Heart right ventricle (tissue), 16 donors: ENCODE results near the gene UBE4B. TPM values are rescaled to one million over a fixed set of nuclear protein-coding genes. Genes with fewer than 3 reads are reported as not detected.
"Not testable (repeated sequence)": the region's sequence is repeated elsewhere in the genome, so short reads cannot be mapped to it uniquely, and the experiment has no call there.

Experiments used
- ATAC-seq, 8 donors: fragments of 200-7000 bp; cut with Tn5 transposase; one replicate each; pipeline ENCODE4 v1.9.1; 2020; ENCODE audit warnings: mild to moderate bottlenecking in 8 of 8, moderate library complexity in 8 of 8, moderate number of reproducible peaks in 1 of 8
- DNase-seq, 2 donors: peaks; one replicate each; pipeline ENCODE4 v3.0.0-alpha.2; 2020
- H3K27ac ChIP-seq, 10 donors: fragments of 200-600 bp; sonication (generic) in 2 of 10; one replicate each; pipeline versions ENCODE4 v1.5.0 to v1.8.0; 2020 to 2022; ENCODE audit warnings: mild to moderate bottlenecking in 3 of 10
- H3K27me3 ChIP-seq, 7 donors: fragments of 200-600 bp; one replicate each; pipeline ENCODE4 v1.8.0; 2021 to 2022; ENCODE audit warnings: mild to moderate bottlenecking in 2 of 7
- H3K36me3 ChIP-seq, 9 donors: fragments of 200-600 bp; sonication (generic) in 1 of 9; one replicate each; pipeline versions ENCODE4 v1.5.0 to v1.8.0; 2020 to 2022; ENCODE audit warnings: mild to moderate bottlenecking in 2 of 9
- H3K4me1 ChIP-seq, 9 donors: fragments of 200-600 bp; sonication (generic) in 1 of 9; one replicate each; pipeline versions ENCODE4 v1.5.0 to v1.8.0; 2020 to 2022; ENCODE audit warnings: mild to moderate bottlenecking in 4 of 9
- H3K4me3 ChIP-seq, 10 donors: fragments of 200-600 bp; sonication (generic) in 2 of 10; one replicate each; pipeline versions ENCODE4 v1.5.0 to v1.8.0; 2020 to 2022; ENCODE audit warnings: mild to moderate bottlenecking in 7 of 10, moderate library complexity in 2 of 10
- H3K9me3 ChIP-seq, 11 donors: fragments of 200-600 bp in 10 of 11; sonication (generic) in 2 of 11; one replicate each; pipeline versions ENCODE4 v1.5.0 to v1.8.0; 2013 to 2022; ENCODE audit warnings: mild to moderate bottlenecking in 2 of 11, control low read depth in 1 of 11, moderate library complexity in 1 of 11
- WGBS, 2 donors: extraction: QIAGEN DNeasy Blood & Tissue Kit; methylation state at CpG; one replicate each; pipeline ENCODE4 v1.1.7; 2013; ENCODE audit warnings: inconsistent platforms in 1 of 2; 5-methylcytosine and 5-hydroxymethylcytosine counted together
- intact Hi-C, 10 donors: fragments of 100-400 bp; cut with DNase I; formaldehyde crosslinking; loops; one replicate each; pipeline versions ENCODE4 v1.11.1 to v1.14.2; 2022
- polyA plus RNA-seq, 2 donors: library from polyadenylated mRNA; stranded (reverse); fragments of 200-250 nt; gene quantifications; one replicate each; pipeline ENCODE4 v1.2.3, GENCODE V29; 2013
- total RNA-seq, 10 donors: library from RNA; stranded (reverse); fragmentation: NEBNext Ultra II Directional in 3 of 10; extraction: Animal tissue kit (Norgen Biotek cat#: 25700) in 3 of 10; gene quantifications; one replicate each; pipeline versions ENCODE4 v1.2.1 to v1.2.4, GENCODE V29; 2021 to 2023
- TF ChIP-seq, protein P1 (sequence below), 9 donors: fragments of 200-600 bp; sonication (generic) in 2 of 9; IDR thresholded peaks; one replicate each; pipeline versions ENCODE4 v1.5.0 to v1.8.0; 2021 to 2022; ENCODE audit warnings: antibody characterized with exemption in 9 of 9, mild to moderate bottlenecking in 5 of 9, moderate library complexity in 1 of 9
- donor health status: Arrhythmogenic right ventricular cardiomyopathy.
- donor health status: ischemic (EF 13 %, LVEDD 7.1; RV severe dilation, severe dysfunction).
- donor health status: healthy with polysubstance abuse.
- donor health status: DM: no; HTN: yes; CAD: no.
- donor health status: DM: no; HTN: no; CAD: no.
- donor health status: ischemic (EF 25% LVEDD 6.9; RV normal size, moderate dysfunction).
- donor health status: ischemic (EF 25% LVEDD 5.7; RV mildly dilated, moderate dysfunction).
- donor health status: healthy.
- donor health status: DM: yes; HTN: yes; CAD: no.
- donor health status: Ischemic cardiomyopathy.
- donor health status: ischemic (EF 35%, LVEDD 5.7; RV mildly dilated, moderate dysfunction).
- donor health status: nonischemic (EF 11% LVEDD 7.7; RV severe dilation, severe dysfunction).
- donor health status: DM: yes; HTN: yes; CAD: no.
- donor health status: PGD.
- donor health status: ischemic (EF 29% LVEDD 5.4; RV normal size, mild dysfunction).
- donor health status: nonischemic (EF 23%, LVEDD 6.1; RV moderate dilation, normal function).

UBE4B gene
- total and polyA plus RNA-seq, 12 donors, result 18.3 to 87.3 (median 67.8) TPM

DNA sequence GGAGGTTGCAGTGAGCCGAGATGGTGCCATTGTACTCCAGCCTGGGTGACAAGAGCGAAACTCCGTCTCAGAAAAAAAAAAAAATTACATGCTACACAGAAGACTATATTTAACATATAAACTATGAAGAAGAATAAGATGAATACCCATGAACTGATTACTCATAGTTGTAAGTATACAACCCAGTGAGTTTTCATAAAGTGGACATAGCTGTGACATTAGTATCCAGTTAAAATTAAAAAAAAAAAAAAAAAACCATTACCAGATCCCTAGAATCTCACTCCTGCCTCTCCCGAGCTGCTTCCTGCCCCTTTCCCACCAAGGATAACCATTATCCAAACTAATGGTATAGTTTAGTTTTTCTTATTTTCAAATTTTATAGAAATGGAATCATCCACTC is 37.4 kb downstream of the UBE4B start:
- Histone ChIP-seq H3K27ac (peak overlapping the region in 1 of 10 donors; percentile 52), H3K27me3 (no peaks in the 10 kb centered on the region), H3K9me3 (no peaks in the 10 kb centered on the region), H3K36me3 (peaks cover 0 to 22% (median 0%) of the 10 kb centered on the region in 9 donors), H3K4me3 (no peak overlapping the region), H3K4me1 (peaks cover 17 to 55% (median 47%) of the 10 kb centered on the region in 9 donors)
- ATAC-seq (no peak), DNase-seq (no peak)
- WGBS, 2 donors, result 95% methylated on average over 4 of the region's 4 CpGs
- intact Hi-C loops, result no loop called here
- TF ChIP-seq, protein P1, sequence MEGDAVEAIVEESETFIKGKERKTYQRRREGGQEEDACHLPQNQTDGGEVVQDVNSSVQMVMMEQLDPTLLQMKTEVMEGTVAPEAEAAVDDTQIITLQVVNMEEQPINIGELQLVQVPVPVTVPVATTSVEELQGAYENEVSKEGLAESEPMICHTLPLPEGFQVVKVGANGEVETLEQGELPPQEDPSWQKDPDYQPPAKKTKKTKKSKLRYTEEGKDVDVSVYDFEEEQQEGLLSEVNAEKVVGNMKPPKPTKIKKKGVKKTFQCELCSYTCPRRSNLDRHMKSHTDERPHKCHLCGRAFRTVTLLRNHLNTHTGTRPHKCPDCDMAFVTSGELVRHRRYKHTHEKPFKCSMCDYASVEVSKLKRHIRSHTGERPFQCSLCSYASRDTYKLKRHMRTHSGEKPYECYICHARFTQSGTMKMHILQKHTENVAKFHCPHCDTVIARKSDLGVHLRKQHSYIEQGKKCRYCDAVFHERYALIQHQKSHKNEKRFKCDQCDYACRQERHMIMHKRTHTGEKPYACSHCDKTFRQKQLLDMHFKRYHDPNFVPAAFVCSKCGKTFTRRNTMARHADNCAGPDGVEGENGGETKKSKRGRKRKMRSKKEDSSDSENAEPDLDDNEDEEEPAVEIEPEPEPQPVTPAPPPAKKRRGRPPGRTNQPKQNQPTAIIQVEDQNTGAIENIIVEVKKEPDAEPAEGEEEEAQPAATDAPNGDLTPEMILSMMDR (IDR thresholded peaks at IDR 0.05), result no peak

DNA sequence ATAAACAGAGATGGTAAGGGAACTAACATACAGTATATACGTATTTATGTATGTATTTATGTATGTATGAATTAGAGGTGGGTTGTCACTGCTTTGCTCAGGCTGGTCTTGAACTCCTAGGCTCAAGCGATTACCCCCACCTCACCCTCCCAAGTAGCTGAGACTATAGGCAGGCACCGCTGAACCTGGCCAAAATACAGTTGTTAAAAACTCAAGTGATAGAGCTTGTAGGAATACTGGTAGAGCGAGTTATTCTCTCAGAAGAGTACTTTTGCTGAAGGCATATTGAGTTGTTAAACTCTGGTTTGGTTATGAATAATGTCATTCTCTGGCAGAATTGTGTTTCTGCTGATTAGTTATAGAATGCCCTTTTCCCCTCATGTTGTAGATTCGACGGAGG is 38.9 kb downstream of the UBE4B start:
- WGBS, 2 donors, result 84 to 91% methylated on average over 6 of the region's 6 CpGs
- H3K27me3 ChIP-seq, result no peaks in the 10 kb centered on the region
- H3K27ac ChIP-seq, result peak overlapping the region in 1 of 10 donors; percentile 4
- TF ChIP-seq, protein P1 (IDR thresholded peaks at IDR 0.05), result no peak
- H3K36me3 ChIP-seq, result peaks cover 0 to 30% (median 0%) of the 10 kb centered on the region in 9 donors
- H3K4me1 ChIP-seq, result peaks cover 7 to 45% (median 38%) of the 10 kb centered on the region in 9 donors
- DNase-seq, result no peak
- H3K4me3 ChIP-seq, result no peak overlapping the region
- no peak for ATAC-seq
- intact Hi-C loops, result no loop called here
- no peaks in the 10 kb centered on the region for H3K9me3 ChIP-seq

GRCh38 chr1:10073371-10073770 is 40.6 kb downstream of the UBE4B start:
- H3K27ac ChIP-seq, H3K9me3 ChIP-seq, H3K4me3 ChIP-seq, intact Hi-C loops, ATAC-seq, DNase-seq, H3K27me3 ChIP-seq: not testable (repeated sequence)
- Histone ChIP-seq H3K4me1 (peaks cover 0 to 33% (median 26%) of the 10 kb centered on the region in 9 donors), H3K36me3 (peaks cover 0 to 41% (median 0%) of the 10 kb centered on the region in 9 donors)
- 92% methylated on average over 7 of the region's 7 CpGs for WGBS, 2 donors

DNA sequence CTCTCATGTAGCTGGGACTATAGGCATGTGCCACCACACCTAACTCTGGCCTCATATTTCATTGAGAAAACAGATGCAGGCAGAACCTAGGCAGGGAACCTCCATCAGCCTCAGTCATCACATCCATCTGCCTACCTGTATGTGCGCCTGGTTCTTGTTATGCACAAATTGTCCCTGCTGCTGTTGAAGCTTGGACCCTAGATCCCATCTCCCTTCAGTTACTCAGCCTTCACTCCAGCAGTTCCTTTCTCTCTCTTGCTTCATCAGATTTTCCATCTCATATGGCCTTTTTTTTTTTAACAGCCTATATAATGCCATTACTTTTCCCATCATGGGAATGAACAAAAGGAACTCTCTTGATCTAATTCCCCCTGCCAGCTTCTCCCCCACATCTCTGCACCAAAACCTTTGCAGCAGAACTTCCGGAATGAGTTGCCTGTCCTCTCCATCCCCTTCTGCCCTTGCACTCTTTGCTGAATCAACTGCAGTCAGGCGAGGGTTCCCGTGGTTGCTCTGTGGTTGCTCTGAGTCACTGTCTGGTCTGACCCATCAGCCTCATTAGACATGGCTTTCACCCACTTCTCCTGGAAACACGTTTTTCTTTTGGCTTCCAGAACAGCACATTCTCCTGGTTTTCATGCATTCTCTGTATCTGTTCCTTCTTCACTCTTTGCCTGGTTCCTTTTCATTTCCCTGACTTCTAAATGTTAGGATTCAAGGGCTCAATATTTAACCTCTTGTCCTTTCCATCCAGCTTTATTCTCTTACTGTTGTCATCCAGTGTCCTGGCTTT is 41.5 kb downstream of the UBE4B start:
- peaks cover 0 to 31% (median 21%) of the 10 kb centered on the region in 9 donors for H3K4me1 ChIP-seq
- H3K4me3 ChIP-seq, result no peak overlapping the region
- ATAC-seq, result peak in 6 of 8 donors; percentile 43 to 86 (median 62)
- H3K27ac ChIP-seq, result peak overlapping the region in 4 of 10 donors; percentile 0 to 51 (median 9)
- WGBS, 2 donors, result 58 to 74% methylated on average over 5 of the region's 5 CpGs
- no peak for DNase-seq
- intact Hi-C loops, result no loop called here
- TF ChIP-seq, protein P1 (IDR thresholded peaks at IDR 0.05), result no peak
- H3K36me3 ChIP-seq, result peaks cover 0 to 41% (median 0%) of the 10 kb centered on the region in 9 donors
- no peaks in the 10 kb centered on the region for H3K27me3 ChIP-seq
- no peaks in the 10 kb centered on the region for H3K9me3 ChIP-seq
